NCI-H1694 treated with DMSO at 0.1 percent for 48 hours (cell line): ENCODE results near the gene USP25.

Source experiments
- DNase-seq: peaks from one replicate; lab custom pipeline; 2025; lab: John Stamatoyannopoulos, UW

Gene USP25

DNA sequence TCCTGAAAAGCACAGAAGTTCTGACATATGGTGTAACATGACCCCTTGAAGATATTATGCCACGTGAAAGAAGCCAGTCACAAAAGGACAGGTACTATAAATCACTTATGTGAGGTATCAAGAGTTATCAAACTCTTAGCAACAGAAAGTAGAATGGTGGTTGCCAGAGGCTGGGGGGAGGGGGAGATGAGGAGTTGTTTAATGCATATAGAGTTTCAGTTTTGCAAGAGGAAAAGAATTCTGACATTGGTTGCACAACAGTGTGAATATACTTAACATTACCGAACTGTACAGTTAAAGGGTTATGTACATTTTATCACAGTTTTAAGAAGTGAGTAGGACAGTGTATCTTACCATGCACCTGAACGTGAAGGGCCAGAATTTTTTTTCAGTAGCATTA is 80.0 kb downstream of the USP25 start:
- no peak for DNase-seq

DNA sequence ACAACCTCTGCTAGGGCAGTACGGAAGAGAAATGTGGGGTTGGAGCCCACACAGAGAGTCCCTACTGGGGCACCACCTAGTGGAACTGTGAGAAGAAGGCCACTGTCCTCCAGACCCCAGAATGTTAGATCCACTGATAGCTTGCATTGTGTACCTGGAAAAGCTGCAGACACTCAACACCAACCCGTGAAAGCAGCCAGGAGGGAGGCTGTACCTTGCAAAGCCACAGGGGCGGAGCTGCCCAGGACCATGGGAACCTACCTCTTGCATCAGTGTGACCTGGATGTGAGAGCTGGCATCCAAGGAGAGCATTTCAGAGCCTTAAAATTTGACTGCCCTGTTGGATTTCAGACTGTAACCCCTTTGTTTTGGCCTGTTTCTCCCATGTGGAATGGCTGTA is 85.5 kb downstream of the USP25 start:
- no peak for DNase-seq

DNA sequence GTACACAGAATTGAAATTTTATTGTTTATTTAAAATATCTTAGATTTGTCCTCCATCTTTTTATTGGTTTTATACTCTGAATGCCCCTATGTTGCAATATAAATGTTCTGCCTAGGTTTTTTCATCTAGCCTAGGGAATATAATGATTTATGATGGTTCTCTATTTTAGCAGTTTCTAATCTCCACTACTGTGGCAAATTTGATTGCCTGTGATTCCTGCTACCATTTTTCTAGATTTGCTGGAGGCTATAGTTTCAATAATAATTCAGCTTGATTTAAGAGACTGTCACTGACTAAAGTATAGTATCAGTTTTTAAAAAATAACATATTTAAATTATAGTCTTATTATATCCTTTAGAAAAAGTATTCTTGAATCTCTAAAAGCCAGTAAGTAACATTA is 90.5 kb downstream of the USP25 start:
- no peak for DNase-seq

DNA sequence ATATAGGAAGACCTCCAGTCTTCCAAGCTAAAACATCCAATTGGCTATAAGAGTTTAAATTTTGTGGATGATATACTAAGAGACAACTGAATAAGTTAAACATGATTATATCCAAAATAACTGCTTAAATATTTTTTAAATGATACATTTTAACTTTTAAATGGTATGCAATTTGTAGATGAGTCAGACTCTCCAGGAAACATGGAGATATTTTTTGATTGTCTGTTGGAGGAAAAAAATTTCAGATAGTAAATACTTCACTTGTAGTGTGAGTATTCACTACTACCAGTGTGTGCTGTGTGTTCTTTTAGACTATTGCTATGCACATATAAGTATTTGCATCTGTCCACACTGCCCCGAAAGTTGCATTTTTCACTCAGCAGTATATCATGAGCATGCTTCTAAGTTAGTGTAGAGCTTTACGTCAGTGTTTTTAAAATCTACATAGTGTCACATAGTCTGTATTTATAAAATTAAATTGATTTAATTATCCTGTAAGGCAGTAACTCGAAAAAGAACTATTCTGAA is 91.1 kb downstream of the USP25 start:
- DNase-seq, result no peak

DNA sequence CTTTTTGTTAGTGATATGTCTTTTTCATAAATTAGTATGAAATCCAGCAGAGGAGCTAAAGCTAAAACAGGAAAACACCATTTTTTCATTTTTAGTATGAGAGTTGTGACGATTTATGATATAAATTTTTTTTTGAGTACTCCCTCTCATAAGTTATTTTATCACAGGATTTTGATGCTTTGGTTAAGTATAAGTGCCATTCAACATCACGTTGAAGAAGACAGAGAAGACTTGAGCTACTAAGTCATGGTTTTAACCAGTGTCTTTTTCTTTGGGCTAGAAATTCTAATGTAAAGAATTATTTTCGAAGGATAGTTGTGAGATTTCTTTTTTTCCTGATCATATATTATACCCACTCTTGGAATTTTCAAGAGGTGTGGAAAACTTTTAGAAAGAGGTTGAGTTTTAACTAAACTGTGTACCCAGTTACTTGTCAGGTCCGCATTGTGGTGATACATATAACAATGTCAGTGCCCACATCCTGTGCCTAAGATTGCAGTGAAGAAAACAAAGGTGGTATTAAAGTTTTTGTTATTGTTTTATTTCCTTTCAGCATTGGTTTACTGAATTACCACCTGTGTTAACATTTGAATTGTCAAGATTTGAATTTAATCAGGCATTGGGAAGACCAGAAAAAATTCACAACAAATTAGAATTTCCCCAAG is 93.8 kb downstream of the USP25 start:
- no peak for DNase-seq

DNA sequence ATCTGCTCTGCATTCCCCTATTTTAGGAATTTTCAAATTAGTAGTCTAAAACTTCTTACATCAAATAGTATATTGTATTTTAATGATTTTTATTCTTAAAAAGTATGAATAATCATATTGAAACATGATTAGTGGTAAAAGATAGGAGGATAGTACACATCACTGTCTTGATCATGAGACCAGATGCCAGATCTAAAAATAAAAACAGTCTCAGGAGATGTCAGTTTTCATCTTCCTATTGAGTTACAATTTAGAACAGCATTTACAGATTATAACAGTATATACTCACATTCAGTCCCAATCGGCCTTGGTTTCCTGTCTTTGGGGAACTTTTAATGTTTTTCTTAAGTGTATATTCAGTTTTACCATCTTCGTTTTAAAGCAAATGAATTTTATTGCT is 95.9 kb downstream of the USP25 start:
- no peak for DNase-seq

DNA sequence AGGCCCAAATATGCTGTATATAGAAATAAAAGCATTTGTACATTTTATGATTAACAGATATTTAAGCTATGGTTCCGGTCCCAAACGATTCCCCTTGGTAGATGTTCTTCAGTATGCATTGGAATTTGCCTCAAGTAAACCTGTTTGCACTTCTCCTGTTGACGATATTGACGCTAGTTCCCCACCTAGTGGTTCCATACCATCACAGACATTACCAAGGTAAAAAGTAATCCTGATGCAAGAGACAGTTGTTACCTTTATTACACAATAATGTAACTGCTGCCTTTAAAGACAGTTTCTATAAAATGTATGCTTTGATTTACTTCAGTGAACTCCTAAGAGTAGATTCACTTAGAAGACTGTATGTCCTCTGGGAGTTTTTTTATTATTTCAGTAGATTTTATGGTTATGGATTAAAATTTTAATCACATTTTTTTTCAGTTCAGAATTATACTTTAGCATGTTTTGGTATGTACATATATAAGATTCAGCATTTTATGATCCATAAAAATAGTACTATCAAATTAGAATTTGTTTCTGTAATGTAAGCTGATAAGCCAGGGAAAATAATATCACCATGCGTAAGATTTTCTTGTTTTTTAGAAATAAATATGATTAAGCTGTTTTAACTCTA is 96.5 kb downstream of the USP25 start:
- DNase-seq, result peak; percentile 31

DNA sequence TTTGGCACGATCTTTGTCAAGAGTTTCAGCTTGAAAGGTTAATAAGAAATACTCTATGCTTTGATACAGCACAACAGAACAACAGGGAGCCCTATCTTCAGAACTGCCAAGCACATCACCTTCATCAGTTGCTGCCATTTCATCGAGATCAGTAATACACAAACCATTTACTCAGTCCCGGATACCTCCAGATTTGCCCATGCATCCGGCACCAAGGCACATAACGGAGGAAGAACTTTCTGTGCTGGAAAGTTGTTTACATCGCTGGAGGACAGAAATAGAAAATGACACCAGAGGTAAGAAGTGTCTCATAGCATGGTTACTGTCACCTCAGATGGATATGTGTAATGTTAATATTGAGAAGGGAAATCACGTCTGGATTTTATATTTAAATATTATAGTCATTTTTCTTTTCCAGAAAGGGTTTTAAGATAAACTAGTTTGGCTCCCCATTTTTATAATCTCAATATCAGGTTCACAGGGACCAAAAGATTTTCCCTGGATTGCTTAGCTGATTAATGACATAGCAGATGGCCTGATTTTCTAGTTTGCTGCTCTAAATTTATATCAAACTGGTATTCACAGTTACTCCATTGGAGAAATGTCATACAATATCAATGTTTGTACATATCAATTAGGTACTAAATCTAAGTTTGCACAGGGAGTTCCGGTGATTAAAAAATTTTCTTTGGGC is 97.3 kb downstream of the USP25 start:
- DNase-seq, result peak; percentile 64

DNA sequence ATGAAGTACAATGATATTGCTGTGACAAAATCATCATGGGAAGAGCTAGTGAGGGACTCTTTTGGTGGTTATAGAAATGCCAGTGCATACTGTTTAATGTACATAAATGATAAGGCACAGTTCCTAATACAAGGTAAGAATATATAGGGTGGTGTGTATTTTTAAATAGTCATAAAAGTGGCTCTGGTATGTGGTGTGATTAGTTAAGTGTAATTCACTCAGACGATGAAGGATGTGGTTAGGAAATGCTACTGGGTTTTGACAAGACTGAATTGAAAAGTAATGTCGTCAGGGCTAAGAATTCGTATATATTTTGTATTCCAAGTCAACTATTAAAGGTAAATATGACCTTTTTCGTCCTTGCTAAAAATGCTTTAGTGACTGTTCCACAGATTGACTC is 101.7 kb downstream of the USP25 start:
- DNase-seq, result no peak

DNA sequence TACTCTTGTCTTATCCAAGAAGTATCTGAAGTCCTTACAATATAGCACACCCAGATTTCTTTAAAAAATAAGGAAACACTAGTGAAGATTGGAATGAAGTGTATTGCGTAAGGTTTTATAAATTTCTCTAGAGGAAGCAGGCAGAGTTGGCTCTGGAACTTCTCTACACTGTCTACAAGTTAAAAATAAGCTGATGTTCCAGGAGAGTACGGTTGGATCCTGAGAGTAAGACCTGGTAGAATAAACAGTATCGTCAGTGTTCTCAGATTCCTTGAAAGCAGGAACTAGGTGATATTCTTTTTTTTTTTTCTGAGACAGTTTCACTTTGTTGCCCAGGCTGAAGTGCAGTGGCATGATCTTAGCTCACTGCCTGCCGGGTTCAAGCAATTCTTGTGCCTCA is 107.9 kb downstream of the USP25 start:
- no peak for DNase-seq

DNA sequence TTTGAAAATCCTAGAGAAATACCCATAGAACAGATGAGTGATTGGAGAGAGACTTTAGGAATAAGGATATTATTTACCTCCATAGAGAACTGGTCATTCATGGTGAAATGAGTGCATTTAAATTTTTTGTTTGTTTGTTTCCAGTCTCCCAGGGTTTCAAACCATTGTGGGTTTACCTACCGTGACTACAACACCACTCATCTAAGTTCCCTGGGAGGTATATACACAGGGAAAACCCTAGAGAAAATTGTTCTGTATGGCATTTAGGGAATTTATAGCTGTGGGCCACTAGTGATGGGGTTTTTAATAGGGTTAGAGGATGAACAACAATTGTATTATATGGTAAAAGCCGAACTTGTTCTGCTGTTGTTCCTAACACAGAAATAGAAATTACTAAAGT is 109.2 kb downstream of the USP25 start:
- no peak for DNase-seq

DNA sequence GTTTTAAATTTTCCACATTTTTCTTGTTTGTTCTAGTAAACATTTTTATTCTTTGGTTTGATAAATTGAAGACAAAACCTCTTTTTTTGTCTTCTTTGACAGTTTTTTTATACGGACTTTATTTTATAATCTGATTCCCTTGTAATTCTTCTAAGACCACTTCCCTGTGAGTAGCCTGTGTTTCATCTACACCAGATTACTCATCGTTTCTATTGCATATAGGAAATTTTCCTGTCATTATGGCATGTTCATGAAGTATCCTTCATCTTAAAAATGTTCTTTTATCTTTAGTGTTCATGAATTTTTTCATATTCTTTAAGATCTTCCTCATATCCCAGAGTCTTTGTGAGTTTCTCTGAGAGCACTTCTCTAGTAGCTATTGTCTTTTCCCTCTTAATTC is 109.8 kb downstream of the USP25 start:
- DNase-seq, result no peak

DNA sequence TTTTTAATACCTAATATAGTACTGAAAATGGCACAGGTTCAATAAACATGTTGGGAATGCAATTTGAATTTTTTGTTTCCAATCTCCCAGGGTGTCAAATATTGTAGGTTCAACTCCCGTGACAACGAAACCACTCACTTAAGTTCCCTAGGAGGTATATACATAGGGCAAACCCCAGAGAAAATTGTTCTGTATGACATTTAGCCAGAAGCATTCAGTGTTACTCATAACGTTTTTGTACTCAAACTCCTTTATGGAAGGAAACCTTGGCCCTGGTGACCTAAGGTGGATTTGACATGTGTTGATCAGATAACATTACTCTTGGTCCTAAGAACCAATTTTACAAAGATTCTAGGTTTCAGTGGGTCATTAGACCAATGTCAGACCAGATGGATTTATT is 110.6 kb downstream of the USP25 start:
- no peak for DNase-seq

DNA sequence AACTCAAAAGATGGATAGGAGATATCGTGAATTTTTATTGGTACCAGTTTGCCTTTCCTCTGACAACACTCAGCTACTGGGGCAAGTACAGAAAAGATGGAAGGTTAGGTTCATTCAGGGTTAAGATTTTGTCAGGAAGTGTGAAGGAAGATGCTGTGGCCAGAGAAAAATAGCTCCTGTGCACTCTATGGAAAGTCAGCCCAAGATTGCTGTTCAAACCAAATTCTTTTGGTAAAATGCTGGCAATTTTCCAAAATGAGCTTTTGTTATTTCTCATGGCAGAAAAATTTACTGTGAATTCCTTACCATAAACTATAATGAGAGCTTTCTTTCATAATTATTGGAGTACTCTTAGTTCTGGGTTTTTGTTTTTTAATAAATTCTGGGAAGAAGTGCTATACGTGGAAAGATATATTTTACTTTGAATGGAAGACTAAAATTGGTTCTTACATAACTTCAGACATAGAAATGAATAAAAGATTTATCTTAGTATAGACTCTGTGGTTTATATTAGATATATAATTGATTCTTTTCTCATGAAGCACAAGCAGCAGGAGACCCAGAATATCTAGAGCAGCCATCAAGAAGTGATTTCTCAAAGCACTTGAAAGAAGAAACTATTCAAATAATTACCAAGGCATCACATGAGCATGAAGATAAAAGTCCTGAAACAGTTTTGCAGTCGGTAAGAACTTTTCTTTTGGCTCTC is 112.2 kb downstream of the USP25 start:
- no peak for DNase-seq

DNA sequence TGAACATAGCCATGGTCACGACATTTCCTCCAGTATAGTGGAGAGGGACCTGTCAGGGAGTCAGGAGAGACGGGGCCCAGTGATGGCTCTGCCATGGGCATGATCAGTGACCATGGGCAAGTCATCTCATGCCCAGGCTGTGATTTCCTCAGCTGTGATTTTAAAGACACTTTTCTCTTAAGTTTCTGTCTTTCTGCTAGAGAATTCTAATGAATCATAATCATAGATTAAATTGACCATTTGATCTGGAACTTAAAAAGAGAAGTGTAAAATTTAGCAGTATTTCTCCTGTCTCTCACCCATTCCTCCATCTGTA is 112.7 kb downstream of the USP25 start:
- DNase-seq, result no peak

DNA sequence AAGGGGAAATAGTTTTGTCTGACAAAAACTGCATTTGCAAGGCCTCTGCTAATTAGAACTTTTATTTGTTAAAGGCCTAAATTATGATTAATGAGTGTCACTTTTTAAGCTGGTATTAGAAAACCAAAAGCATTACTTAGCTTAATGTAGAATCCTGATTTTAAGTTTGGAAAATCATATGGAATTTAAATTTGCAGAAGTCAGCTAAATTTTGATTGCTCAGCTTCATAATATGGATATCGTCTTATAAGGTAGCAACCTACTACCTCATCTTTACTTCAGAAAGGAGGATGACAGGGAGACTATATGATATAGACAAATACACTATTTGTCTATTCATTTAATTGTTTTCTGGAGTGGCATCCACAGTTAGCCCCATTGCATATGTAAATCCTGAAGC is 114.0 kb downstream of the USP25 start:
- no peak for DNase-seq

DNA sequence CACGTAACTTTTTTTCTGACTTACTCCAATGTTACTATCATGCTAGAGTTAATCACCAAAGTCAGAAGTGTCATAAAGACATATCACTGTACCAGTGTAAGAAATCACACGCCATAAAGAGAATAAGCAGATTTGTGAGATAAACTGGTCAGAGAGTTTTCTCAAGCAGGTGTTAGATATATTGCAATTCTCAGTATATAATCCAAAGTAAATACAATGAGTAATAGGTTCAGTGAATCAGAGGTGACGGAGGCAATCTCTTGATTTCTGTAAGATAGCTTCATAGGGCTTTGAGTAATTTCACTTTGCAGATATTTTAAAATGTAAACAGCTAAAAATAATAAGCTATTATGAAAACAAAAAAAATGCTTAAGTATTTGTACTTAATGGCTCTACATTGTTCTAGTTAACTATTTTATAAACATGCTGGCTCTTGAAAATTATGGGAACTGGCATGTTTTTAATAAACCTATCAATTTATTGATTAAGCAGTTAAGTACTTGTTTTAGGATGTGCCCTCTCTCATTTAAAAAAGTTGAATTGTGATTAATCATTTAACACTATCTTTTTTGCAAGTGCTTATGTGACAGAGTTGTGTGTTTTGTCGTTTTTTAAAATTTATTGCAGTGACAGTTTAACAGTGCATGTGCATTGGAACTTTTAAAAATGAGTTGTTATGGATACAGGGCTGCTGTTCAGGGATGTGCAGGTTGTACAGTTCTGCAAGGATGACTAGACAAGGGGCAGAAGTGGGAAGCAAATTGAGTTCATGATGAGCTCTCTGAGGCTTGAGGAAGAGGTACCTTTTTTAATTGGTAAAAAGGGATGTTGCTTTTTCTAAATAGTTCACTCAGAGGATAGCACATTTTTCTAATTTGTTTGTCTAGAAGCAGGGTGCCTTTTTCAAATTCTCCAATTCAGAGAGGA is 119.1 kb downstream of the USP25 start:
- DNase-seq, result no peak

DNA sequence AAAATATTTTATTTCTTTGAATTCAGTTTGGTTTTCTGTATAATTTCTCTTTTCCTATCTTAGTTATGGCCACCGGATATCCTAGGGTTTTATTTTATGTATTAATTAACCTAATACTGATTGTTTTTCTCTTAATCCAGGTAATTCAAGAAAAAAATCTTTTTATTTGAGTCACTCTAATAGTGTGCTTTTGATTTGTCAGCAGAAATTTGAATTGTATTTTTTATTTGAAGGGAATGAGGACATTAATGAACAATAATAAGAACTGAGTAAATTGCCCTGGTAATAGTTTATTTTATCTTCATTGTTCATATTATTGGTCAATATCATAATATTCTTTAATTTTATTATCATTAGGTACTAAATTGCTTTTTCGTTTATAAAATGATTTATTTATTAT is 120.1 kb downstream of the USP25 start:
- DNase-seq, result no peak

DNA sequence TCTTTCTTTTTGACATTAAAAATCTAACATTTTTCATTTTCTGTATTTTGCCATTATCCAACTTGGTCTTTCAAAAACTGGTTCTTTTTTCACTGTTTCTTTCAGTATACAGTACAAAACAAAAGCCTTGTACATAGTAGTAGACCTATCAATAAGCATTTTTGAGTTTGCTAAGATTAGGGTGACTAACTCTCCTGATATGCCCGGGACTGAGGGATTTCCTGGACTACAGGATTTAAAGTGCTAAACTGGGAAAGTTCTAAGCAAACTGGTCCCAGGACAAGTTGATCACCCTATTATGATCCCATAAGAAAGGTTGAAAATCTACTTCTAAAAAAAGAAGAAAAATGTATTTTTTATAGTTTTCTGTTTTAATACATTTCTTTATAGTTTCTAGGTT is 120.9 kb downstream of the USP25 start:
- no peak for DNase-seq

DNA sequence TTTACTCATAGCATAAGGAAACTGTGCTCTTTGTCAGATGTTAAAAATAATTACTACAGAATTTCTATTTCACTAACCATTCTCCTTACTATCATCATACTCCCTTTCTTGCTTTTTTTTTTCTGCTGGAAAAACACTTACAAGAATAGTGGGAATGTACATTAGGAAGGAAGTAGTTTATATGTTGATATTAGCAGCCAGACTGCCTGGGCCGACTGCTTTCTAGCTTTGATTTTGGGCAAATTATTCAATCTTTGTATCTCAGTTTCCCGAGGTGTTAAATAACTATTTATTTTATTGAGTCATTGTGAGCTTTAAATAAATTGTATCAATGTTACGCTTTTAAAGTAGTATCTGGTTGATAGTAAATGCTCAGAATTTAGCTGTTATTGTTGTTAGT is 122.4 kb downstream of the USP25 start:
- DNase-seq, result no peak

DNA sequence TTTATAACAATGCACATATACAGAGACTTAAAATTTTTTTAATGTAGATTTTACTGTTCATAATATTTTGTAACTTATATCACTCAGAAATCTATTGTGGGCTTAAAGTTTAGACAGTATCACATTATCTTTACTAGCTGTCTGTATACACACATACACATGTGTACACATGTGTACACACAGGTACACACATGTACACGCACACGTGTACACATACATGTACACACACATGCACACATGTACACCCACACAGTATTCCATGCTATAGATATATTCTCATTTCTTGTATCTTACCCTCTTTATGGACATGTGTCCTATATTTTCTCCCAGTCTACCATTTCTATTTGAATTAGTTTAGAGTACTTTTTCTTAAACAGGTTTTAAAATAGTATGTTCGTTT is 123.3 kb downstream of the USP25 start:
- DNase-seq, result no peak

DNA sequence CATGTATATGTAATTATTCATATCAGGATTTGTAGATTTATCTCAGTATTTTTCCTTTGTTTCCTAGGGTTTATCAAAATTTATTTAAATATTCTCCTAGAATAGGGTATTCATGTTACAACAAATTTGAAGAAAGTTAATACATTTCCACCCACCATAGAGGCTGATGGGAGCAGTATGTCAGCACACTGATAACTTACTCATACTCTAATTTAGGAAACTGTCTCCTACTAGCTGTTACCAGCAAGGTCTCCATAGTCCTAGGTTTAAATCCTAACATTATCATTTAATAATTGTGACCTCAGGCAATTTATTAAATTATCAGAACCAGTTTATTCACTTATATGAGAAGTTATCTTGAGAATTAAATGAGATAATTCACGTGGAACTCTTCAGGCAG is 127.0 kb downstream of the USP25 start:
- DNase-seq, result no peak
